Caco-2 (cell line): ENCODE data around the gene DOK7. TPM values are rescaled to one million over a fixed set of nuclear protein-coding genes. Genes with fewer than 3 reads are reported as not detected.

Experiments used
- BruUV-seq: library from RNA; stranded (reverse); fragments of 400-500 nt; replicated peaks from 2 replicates; lab custom pipeline; 2021; lab: Mats Ljungman, UMichigan
- CTCF ChIA-PET: fragments of 300-600 bp; sonication (Branson Sonifier 250); formaldehyde crosslinking; loops from one replicate; lab custom pipeline; 2022; ENCODE audit warnings: antibody characterized with exemption; lab: Charles Lee
- POLR2A ChIA-PET: fragments of 300-600 bp; sonication (Branson Sonifier 250); formaldehyde crosslinking; loops from one replicate; lab custom pipeline; 2022; ENCODE audit warnings: antibody characterized with exemption; lab: Charles Lee
- DNase-seq, 2 experiments: peaks; one replicate each; pipeline versions ENCODE4 v3.0.0 to v3.0.0-alpha.2; 2020 to 2022
- H3K27me3 ChIP-seq: replicated peaks from 2 replicates; pipeline ENCODE4 v1.6.0; 2011; ENCODE audit warnings: low read length; ENCODE audit not compliant: control insufficient read depth, insufficient read depth
- H3K36me3 ChIP-seq: 2 replicates; pipeline ENCODE4 v1.5.1; 2011; ENCODE audit warnings: low read length; ENCODE audit not compliant: control insufficient read depth, insufficient read depth
- H3K4me1 ChIP-seq: fragments of 250-450 bp; sonication (Bioruptor Pico); 2 replicates; pipeline ENCODE4 v1.5.1; 2020; ENCODE audit warnings: mild to moderate bottlenecking
- H3K4me3 ChIP-seq: 2 replicates; pipeline ENCODE4 v1.5.1; 2011; ENCODE audit warnings: low read depth, mild to moderate bottlenecking, control low read depth, low read length
- H3K9me3 ChIP-seq: fragments of 250-450 bp; sonication (Bioruptor Pico); 2 replicates; pipeline ENCODE4 v1.5.1; 2020; ENCODE audit warnings: mild to moderate bottlenecking, moderate library complexity
- H3K27ac Mint-ChIP-seq: one replicate; pipeline ENCODE4 v1.8.0; 2022; ENCODE audit warnings: mixed read lengths; ENCODE audit not compliant: unreplicated experiment
- H3K27me3 Mint-ChIP-seq: one replicate; pipeline ENCODE4 v1.8.0; 2022; ENCODE audit warnings: mixed read lengths; ENCODE audit not compliant: insufficient read depth, unreplicated experiment
- H3K36me3 Mint-ChIP-seq: one replicate; pipeline ENCODE4 v1.8.0; 2022; ENCODE audit warnings: mild to moderate bottlenecking, mixed read lengths; ENCODE audit not compliant: insufficient read depth, unreplicated experiment
- H3K4me1 Mint-ChIP-seq: one replicate; pipeline ENCODE4 v1.8.0; 2022; ENCODE audit warnings: low read depth, mixed read lengths; ENCODE audit not compliant: unreplicated experiment
- H3K4me3 Mint-ChIP-seq: one replicate; pipeline ENCODE4 v1.8.0; 2022; ENCODE audit warnings: mild to moderate bottlenecking, moderate library complexity, mixed read lengths; ENCODE audit not compliant: unreplicated experiment
- H3K9me3 Mint-ChIP-seq: one replicate; pipeline ENCODE4 v1.8.0; 2022; ENCODE audit warnings: mixed read lengths; ENCODE audit not compliant: unreplicated experiment
- intact Hi-C: fragments of 100-400 bp; cut with micrococcal nuclease; formaldehyde crosslinking; loops from one replicate; pipeline ENCODE4 v1.10.0; 2022; ENCODE audit not compliant: unreplicated experiment
- total RNA-seq: library from RNA; stranded (reverse); gene quantifications from 2 replicates; pipeline ENCODE4 v1.2.3, GENCODE V29; 2022
- TF ChIP-seq, protein P1 (sequence below), 2 experiments: fragments of 200-600 bp in 1 of 2; IDR thresholded peaks; 1 replicate in 1 of 2; 2 replicates in 1 of 2; pipeline versions ENCODE4 v1.5.1 to v1.8.0; 2011 to 2022; ENCODE audit warnings: antibody characterized with exemption in 1 of 2, control low read depth in 1 of 2, inconsistent platforms in 1 of 2, low read depth in 1 of 2, low read length in 1 of 2, mild to moderate bottlenecking in 1 of 2, moderate library complexity in 1 of 2; ENCODE audit not compliant: insufficient read depth in 1 of 2, severe bottlenecking in 1 of 2, unreplicated experiment in 1 of 2

Gene DOK7
- total RNA-seq, 1 experiment from 2014 or later, result 0.29 TPM

- H3K27me3 Mint-ChIP-seq, result no peaks in the 10 kb centered on the region
- no peak overlapping the region for H3K4me3 Mint-ChIP-seq
- CTCF ChIA-PET, result no interaction called here
Measured at GRCh38 chr4:3499710-3500109, 36.6 kb downstream of the DOK7 start.

GRCh38 chr4:3500111-3500510, 37.0 kb downstream of the DOK7 start:
- no TSS peak for BruUV-seq
- intact Hi-C loops, result no loop called here
- no peak overlapping the region for H3K27ac Mint-ChIP-seq
- no peaks in the 10 kb centered on the region for H3K36me3 ChIP-seq
- no peak overlapping the region for H3K4me3 Mint-ChIP-seq
- ChIA-PET CTCF (no interaction called here), POLR2A (no interaction called here)
- H3K36me3 Mint-ChIP-seq, result peaks cover 65% of the 10 kb centered on the region
- H3K27me3 Mint-ChIP-seq, result no peaks in the 10 kb centered on the region
- no peaks in the 10 kb centered on the region for H3K9me3 Mint-ChIP-seq
- H3K27me3 ChIP-seq, result no peaks in the 10 kb centered on the region
- TF ChIP-seq, protein P1, sequence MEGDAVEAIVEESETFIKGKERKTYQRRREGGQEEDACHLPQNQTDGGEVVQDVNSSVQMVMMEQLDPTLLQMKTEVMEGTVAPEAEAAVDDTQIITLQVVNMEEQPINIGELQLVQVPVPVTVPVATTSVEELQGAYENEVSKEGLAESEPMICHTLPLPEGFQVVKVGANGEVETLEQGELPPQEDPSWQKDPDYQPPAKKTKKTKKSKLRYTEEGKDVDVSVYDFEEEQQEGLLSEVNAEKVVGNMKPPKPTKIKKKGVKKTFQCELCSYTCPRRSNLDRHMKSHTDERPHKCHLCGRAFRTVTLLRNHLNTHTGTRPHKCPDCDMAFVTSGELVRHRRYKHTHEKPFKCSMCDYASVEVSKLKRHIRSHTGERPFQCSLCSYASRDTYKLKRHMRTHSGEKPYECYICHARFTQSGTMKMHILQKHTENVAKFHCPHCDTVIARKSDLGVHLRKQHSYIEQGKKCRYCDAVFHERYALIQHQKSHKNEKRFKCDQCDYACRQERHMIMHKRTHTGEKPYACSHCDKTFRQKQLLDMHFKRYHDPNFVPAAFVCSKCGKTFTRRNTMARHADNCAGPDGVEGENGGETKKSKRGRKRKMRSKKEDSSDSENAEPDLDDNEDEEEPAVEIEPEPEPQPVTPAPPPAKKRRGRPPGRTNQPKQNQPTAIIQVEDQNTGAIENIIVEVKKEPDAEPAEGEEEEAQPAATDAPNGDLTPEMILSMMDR (IDR thresholded peaks at IDR 0.05; ENCODE audit: insufficient read depth in 1 of 2, low read depth in 1 of 2, low read length in 1 of 2, severe bottlenecking in 1 of 2, unreplicated experiment in 1 of 2), result no peak
- no peak for DNase-seq
- H3K4me1 Mint-ChIP-seq, result no peaks in the 10 kb centered on the region
- no peaks in the 10 kb centered on the region for H3K9me3 ChIP-seq
- 0 out of 2 replicates have a peak, but pooled peaks cover 3% of the 10 kb centered on the region for H3K4me1 ChIP-seq
- no peak overlapping the region for H3K4me3 ChIP-seq

More at GRCh38 chr4:3499710-3500109, 36.6 kb downstream of the DOK7 start:
- Mint-ChIP-seq H3K9me3 (no peaks in the 10 kb centered on the region), H3K36me3 (peaks cover 65% of the 10 kb centered on the region), H3K4me1 (no peaks in the 10 kb centered on the region), H3K27ac (no peak overlapping the region)
- H3K4me1 ChIP-seq, result 0 out of 2 replicates have a peak, but pooled peaks cover 3% of the 10 kb centered on the region
- no peaks in the 10 kb centered on the region for H3K9me3 ChIP-seq
- H3K36me3 ChIP-seq, result no peaks in the 10 kb centered on the region
- no TSS peak for BruUV-seq
- DNase-seq, result no peak
- POLR2A ChIA-PET, result no interaction called here
- no peak overlapping the region for H3K4me3 ChIP-seq
- TF ChIP-seq, protein P1 (IDR thresholded peaks at IDR 0.05; ENCODE audit: insufficient read depth in 1 of 2, low read depth in 1 of 2, low read length in 1 of 2, severe bottlenecking in 1 of 2, unreplicated experiment in 1 of 2), result no peak
- no peaks in the 10 kb centered on the region for H3K27me3 ChIP-seq
- intact Hi-C loops, result no loop called here

GRCh38 chr4:3500634-3501101, 37.6 kb downstream of the DOK7 start:
- CTCF ChIA-PET, result no interaction called here
- Histone ChIP-seq H3K9me3 (no peaks in the 10 kb centered on the region), H3K36me3 (no peaks in the 10 kb centered on the region), H3K4me3 (no peak overlapping the region), H3K4me1 (0 out of 2 replicates have a peak, but pooled peaks cover 3% of the 10 kb centered on the region), H3K27me3 (no peaks in the 10 kb centered on the region)
- Mint-ChIP-seq H3K4me1 (no peaks in the 10 kb centered on the region), H3K27me3 (no peaks in the 10 kb centered on the region), H3K27ac (no peak overlapping the region), H3K4me3 (no peak overlapping the region), H3K36me3 (peaks cover 67% of the 10 kb centered on the region), H3K9me3 (no peaks in the 10 kb centered on the region)
- intact Hi-C loops, result no loop called here
- DNase-seq, result no peak
- BruUV-seq, result no TSS peak
- POLR2A ChIA-PET, result no interaction called here
- TF ChIP-seq, protein P1 (IDR thresholded peaks at IDR 0.05; ENCODE audit: insufficient read depth in 1 of 2, low read depth in 1 of 2, low read length in 1 of 2, severe bottlenecking in 1 of 2, unreplicated experiment in 1 of 2), result no peak
